ENCODE results near the gene AZU1. TPM values are rescaled to one million over a fixed set of nuclear protein-coding genes. Genes with fewer than 3 reads are reported as not detected.

AZU1 gene
- total and polyA plus RNA-seq, 7 donors: 0.03 to 1.1 (median 0.36) TPM; not detected in 4

GRCh38 chr19:803686-804418 lies 23.8 kb upstream of the AZU1 start:
- DNase-seq: no peak
- intact Hi-C loops (cut with DNase I): no loop called here
- H3K27me3 ChIP-seq: no peaks in the 10 kb centered on the region
- H3K27ac ChIP-seq: peak overlapping the region in 1 of 4 donors; percentile 96
- peaks cover 38 to 63% (median 48%) of the 10 kb centered on the region in 4 donors for H3K36me3 ChIP-seq
- H3K4me3 ChIP-seq: no peak overlapping the region
- H3K9me3 ChIP-seq: no peaks in the 10 kb centered on the region
- WGBS, 2 donors: 86 to 90% methylated on average over 31 of the region's 31 CpGs
- peaks cover 0 to 53% (median 49%) of the 10 kb centered on the region in 4 donors for H3K4me1 ChIP-seq
- no peak for TF ChIP-seq POLR2AphosphoS5 (IDR thresholded peaks at IDR 0.05)
- no peak for TF ChIP-seq EP300 (IDR thresholded peaks at IDR 0.05)
- TF ChIP-seq CTCF (IDR thresholded peaks at IDR 0.05): no peak
- no peak for TF ChIP-seq POLR2A (IDR thresholded peaks at IDR 0.05)

GRCh38 chr19:804419-805165 lies 23.0 kb upstream of the AZU1 start:
- TF ChIP-seq POLR2A (IDR thresholded peaks at IDR 0.05) (no peak), CTCF (IDR thresholded peaks at IDR 0.05) (no peak), EP300 (IDR thresholded peaks at IDR 0.05) (no peak), POLR2AphosphoS5 (IDR thresholded peaks at IDR 0.05) (no peak)
- Histone ChIP-seq H3K4me1 (peaks cover 0 to 46% (median 42%) of the 10 kb centered on the region in 4 donors), H3K27me3 (no peaks in the 10 kb centered on the region), H3K9me3 (no peaks in the 10 kb centered on the region), H3K36me3 (peaks cover 43 to 71% (median 56%) of the 10 kb centered on the region in 4 donors), H3K4me3 (no peak overlapping the region), H3K27ac (no peak overlapping the region)
- WGBS, 2 donors: 94% methylated on average over 53 of the region's 53 CpGs
- DNase-seq: no peak
- intact Hi-C loops (cut with DNase I): no loop called here

GRCh38 chr19:805166-805551 lies 22.5 kb upstream of the AZU1 start:
- Histone ChIP-seq H3K4me1 (peaks cover 0 to 40% (median 36%) of the 10 kb centered on the region in 4 donors), H3K27ac (no peak overlapping the region), H3K27me3 (no peaks in the 10 kb centered on the region), H3K4me3 (no peak overlapping the region), H3K36me3 (peaks cover 49 to 74% (median 61%) of the 10 kb centered on the region in 4 donors), H3K9me3 (no peaks in the 10 kb centered on the region)
- DNase-seq: no peak
- intact Hi-C loops (cut with DNase I): no loop called here
- WGBS, 2 donors: 91 to 93% methylated on average over 33 of the region's 33 CpGs
- TF ChIP-seq EP300 (IDR thresholded peaks at IDR 0.05) (no peak), CTCF (IDR thresholded peaks at IDR 0.05) (no peak), POLR2A (IDR thresholded peaks at IDR 0.05) (no peak), POLR2AphosphoS5 (IDR thresholded peaks at IDR 0.05) (no peak)

GRCh38 chr19:805600-806550 lies 21.8 kb upstream of the AZU1 start:
- no peak for DNase-seq
- TF ChIP-seq POLR2A (IDR thresholded peaks at IDR 0.05): no peak
- no peak for TF ChIP-seq POLR2AphosphoS5 (IDR thresholded peaks at IDR 0.05)
- no peak for TF ChIP-seq CTCF (IDR thresholded peaks at IDR 0.05)
- no peak for TF ChIP-seq EP300 (IDR thresholded peaks at IDR 0.05)
- no peaks in the 10 kb centered on the region for H3K27me3 ChIP-seq
- peaks cover 0 to 33% (median 29%) of the 10 kb centered on the region in 4 donors for H3K4me1 ChIP-seq
- H3K27ac ChIP-seq: no peak overlapping the region
- H3K36me3 ChIP-seq: peaks cover 54 to 76% (median 69%) of the 10 kb centered on the region in 4 donors
- intact Hi-C loops (cut with DNase I): no loop called here
- H3K9me3 ChIP-seq: no peaks in the 10 kb centered on the region
- no peak overlapping the region for H3K4me3 ChIP-seq
- 93 to 94% methylated on average over 93 of the region's 93 CpGs for WGBS, 2 donors

All from sigmoid colon (tissue), 7 donors.